ENCODE data around the gene KRTAP10-4.
"Not testable (repeated sequence)": the region's sequence is repeated elsewhere in the genome, so short reads cannot be mapped to it uniquely, and the experiment has no call there.

KRTAP10-4 gene

DNA sequence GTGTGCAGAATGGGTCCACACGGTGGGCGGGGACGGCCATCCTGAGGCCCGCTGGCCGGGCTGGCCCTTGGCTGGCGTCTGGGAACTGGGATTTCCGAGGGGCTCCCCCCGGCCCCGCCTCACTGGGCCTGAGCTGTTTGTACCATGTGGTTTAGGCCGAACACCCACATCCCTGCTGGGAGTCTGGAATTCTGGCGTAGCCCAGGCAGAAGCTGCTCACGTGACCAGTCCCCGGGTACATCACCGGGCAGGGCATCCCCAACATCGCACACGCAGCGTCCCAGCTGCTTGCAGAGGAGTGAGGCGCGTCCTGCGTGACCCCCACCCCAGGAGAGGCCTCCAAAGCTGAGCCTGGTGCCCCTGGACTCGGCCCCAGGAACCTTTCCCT, 28.9 kb downstream of the KRTAP10-4 start:
- Histone ChIP-seq H3K4me3 (ENCODE audit: low read length) (no peak overlapping the region), H3K27ac (ENCODE audit: low read depth, low read length) (no peak overlapping the region), H3K9ac (ENCODE audit: low read length) (no peak overlapping the region), H3K4me1 (ENCODE audit: control insufficient read depth, insufficient read depth, low read length) (no peaks in the 10 kb centered on the region), H3K36me3 (ENCODE audit: control insufficient read depth, insufficient read depth, low read length) (no peaks in the 10 kb centered on the region), H3K27me3 (ENCODE audit: control insufficient read depth, insufficient read depth, low read length) (peaks cover 2% of the 10 kb centered on the region)

DNA sequence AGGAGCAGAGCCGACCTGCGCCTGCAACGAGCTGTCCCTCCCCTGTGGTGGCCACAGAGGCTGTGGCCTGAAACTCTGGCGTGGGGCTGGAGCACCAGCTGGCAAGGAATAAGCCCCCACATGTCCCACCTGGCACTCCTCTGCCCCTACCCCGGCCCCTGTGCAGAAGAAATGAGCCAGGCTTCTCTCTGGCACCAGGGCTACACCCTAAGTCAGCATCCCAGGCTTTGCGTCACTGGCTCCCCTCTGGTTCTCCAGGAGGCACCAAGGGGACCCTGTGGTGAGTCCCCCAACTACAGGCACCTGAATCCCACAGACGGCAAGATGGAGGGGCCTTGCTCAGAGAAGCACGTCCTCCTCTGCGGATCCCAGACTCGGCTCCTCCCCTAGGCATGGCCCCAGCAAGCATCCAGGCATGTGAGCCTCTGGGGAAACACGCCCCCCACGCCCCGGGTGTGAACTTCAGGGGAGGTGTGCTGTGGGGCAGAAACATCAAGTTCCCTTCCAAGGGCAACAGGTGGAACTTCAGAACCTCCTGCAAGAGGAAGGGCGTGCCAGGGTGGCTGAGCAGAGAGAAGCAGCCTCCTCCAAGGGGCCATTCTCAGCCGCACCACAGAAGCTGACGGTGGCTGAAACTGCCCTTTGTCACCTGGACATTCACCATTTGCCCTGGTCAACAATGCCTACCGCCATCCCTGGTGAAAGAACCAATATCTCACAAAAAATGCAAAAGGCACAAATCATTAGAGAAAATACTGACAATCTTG, 29.8 kb downstream of the KRTAP10-4 start:
- Histone ChIP-seq H3K36me3 (ENCODE audit: control insufficient read depth, insufficient read depth, low read length) (no peaks in the 10 kb centered on the region), H3K27me3 (ENCODE audit: control insufficient read depth, insufficient read depth, low read length) (peaks cover 2% of the 10 kb centered on the region)

DNA sequence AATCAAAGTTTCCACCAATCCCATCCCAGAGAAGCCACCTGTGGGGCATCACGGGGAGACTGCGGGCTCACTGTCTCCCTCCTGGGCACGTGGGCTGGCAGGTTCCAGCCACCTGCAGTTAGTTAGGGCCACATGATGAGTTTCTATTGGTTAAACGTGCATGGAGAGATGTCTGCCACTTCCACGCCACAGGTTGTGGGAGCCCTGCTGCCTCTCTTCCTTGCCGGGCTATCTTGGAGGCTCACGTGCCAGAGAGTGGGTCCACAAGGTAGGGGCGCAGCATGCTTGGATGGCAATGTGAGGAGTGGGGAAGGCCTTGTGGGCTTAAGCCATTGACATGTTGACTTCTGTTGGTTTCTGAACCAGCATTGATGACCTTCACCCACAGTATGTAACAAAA, 30.4 kb downstream of the KRTAP10-4 start:
- Histone ChIP-seq H3K27me3 (ENCODE audit: control insufficient read depth, insufficient read depth, low read length) (peaks cover 2% of the 10 kb centered on the region), H3K36me3 (ENCODE audit: control insufficient read depth, insufficient read depth, low read length) (no peaks in the 10 kb centered on the region)

More for the DNA sequence above, 29.8 kb downstream of the KRTAP10-4 start:
- no peak overlapping the region for H3K4me3 ChIP-seq (ENCODE audit: low read length)
- no peak overlapping the region for H3K27ac ChIP-seq (ENCODE audit: low read depth, low read length)
- no peaks in the 10 kb centered on the region for H3K4me1 ChIP-seq (ENCODE audit: control insufficient read depth, insufficient read depth, low read length)
- no peak overlapping the region for H3K9ac ChIP-seq (ENCODE audit: low read length)

DNA sequence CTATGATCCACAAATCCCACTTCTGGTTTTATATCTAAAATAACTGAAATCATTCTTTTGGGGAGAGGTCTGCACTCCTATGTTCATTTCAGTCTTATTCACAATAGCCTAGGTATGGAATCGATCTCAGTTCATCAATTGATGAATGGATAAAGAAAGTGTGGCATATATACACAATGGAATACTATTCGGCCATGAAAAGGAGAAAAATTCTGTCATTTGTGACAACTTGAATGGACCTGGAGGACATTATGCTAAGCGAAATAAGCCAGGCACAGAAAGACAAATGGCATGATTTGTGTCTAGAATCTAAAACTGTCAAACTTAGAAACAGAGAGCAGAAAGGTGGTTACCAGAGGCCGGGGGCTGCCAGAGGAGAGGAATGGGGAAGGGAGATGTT, 33.0 kb downstream of the KRTAP10-4 start:
- no peaks in the 10 kb centered on the region for H3K27me3 ChIP-seq (ENCODE audit: control insufficient read depth, insufficient read depth, low read length)

More for the DNA sequence above, 30.4 kb downstream of the KRTAP10-4 start:
- Histone ChIP-seq H3K4me3 (ENCODE audit: low read length) (no peak overlapping the region), H3K27ac (ENCODE audit: low read depth, low read length) (no peak overlapping the region), H3K9ac (ENCODE audit: low read length) (no peak overlapping the region), H3K4me1 (ENCODE audit: control insufficient read depth, insufficient read depth, low read length) (no peaks in the 10 kb centered on the region)

DNA sequence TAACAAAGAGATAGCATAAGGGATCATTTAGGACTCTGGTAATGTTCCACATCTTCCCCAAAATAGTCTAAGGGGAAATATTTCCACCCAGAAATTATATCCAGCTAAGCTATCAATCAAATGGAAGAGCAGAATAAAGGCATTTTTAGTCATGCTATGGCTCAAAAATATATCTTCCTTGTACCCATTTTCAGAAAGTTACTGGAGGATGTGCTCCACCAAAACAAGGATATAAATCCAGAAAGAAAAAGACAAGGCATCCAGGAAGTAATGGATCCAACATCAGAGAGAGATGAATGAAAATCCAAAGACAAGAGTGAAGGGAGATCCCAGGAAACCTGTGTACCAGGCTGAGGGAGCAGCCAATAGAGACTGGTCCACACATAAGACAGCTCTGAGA, 35.7 kb downstream of the KRTAP10-4 start:
- Histone ChIP-seq H3K27ac (ENCODE audit: low read depth, low read length) (no peak overlapping the region), H3K4me3 (ENCODE audit: low read length) (no peak overlapping the region), H3K4me1 (ENCODE audit: control insufficient read depth, insufficient read depth, low read length) (no peaks in the 10 kb centered on the region), H3K9ac (ENCODE audit: low read length) (no peak overlapping the region), H3K27me3 (ENCODE audit: control insufficient read depth, insufficient read depth, low read length) (no peaks in the 10 kb centered on the region), H3K36me3 (ENCODE audit: control insufficient read depth, insufficient read depth, low read length) (no peaks in the 10 kb centered on the region)

More for the DNA sequence above, 33.0 kb downstream of the KRTAP10-4 start:
- Histone ChIP-seq H3K9ac (ENCODE audit: low read length) (no peak overlapping the region), H3K27ac (ENCODE audit: low read depth, low read length) (no peak overlapping the region), H3K4me1 (ENCODE audit: control insufficient read depth, insufficient read depth, low read length) (no peaks in the 10 kb centered on the region), H3K36me3 (ENCODE audit: control insufficient read depth, insufficient read depth, low read length) (no peaks in the 10 kb centered on the region), H3K4me3 (ENCODE audit: low read length) (no peak overlapping the region)

DNA sequence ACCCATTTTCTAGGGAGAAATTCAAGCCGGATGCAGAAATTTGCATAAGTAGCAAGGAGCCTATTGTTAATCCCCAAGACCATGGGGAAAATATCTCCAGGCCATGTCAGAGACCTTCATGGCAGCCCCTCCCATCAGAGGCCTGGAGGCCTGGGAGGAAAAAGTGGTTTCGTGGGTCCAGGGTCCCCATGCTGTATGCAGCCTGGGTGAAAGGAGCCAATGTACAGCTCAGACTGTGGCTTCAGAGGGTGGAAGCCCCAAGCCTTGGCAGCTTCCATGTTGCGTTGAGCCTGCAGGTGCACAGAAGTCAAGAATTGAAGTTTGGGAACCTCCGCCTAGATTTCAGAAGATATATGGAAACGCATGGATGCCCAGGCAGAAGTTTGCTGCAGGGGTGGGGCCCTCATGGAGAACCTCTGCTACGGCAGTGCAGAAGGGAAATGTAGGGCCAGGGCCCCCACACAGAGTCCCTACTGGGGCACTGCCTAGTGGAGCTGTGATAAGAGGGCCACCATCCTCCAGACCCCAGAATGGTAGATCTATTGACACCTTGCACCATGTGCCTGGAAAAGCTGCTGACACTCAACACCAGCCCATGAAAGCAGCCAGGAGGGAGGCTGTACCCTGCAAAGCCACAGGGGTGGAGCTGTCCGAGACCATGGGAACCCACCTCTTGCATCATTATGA, 36.8 kb downstream of the KRTAP10-4 start:
- H3K9ac ChIP-seq (ENCODE audit: low read length); H3K27ac ChIP-seq (ENCODE audit: low read depth, low read length); H3K27me3 ChIP-seq (ENCODE audit: control insufficient read depth, insufficient read depth, low read length); H3K4me1 ChIP-seq (ENCODE audit: control insufficient read depth, insufficient read depth, low read length); H3K4me3 ChIP-seq (ENCODE audit: low read length); H3K36me3 ChIP-seq (ENCODE audit: control insufficient read depth, insufficient read depth, low read length): not testable (repeated sequence)

DNA sequence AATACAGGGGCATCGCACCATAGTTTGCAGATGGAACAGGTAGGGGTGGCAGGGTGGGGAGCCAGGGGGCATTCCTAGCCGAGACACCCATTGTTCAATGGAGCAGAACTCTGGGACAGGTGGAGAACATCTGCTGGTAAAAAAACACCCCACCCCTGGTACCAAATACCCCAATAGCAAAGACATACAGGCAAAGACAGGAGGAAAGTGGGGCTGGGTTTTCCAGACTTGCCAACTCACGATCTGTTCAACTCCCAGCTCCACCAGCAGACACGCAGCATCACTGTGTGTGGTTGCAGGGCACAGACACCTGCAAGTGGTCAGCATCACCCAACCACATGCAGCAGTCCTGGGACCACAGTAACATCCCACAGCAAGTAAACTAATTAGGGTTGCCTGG, 38.0 kb downstream of the KRTAP10-4 start:
- no peaks in the 10 kb centered on the region for H3K27me3 ChIP-seq (ENCODE audit: control insufficient read depth, insufficient read depth, low read length)
- no peak overlapping the region for H3K9ac ChIP-seq (ENCODE audit: low read length)
- no peaks in the 10 kb centered on the region for H3K36me3 ChIP-seq (ENCODE audit: control insufficient read depth, insufficient read depth, low read length)
- no peaks in the 10 kb centered on the region for H3K4me1 ChIP-seq (ENCODE audit: control insufficient read depth, insufficient read depth, low read length)
- H3K27ac ChIP-seq (ENCODE audit: low read depth, low read length): no peak overlapping the region
- no peak overlapping the region for H3K4me3 ChIP-seq (ENCODE audit: low read length)

DNA sequence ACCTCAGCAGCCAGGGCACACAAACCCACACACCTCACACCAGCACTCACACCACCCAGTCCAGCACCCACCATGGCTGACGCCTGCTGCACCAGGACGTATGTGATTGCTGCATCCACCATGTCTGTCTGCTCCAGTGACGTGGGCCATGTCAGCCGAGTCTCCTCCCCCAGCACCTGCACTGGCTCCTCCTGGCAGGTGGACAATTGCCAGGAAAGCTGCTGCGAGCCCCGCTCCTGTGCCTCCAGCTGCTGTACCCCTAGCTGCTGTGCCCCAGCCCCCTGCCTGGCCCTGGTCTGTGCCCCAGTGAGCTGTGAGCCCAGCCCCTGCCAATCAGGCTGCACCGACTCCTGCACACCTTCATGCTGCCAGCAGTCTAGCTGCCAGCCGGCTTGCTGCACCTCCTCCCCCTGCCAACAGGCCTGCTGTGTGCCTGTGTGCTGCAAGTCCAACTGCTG, 38.5 kb downstream of the KRTAP10-4 start, which contains the start of gene KRTAP10-8:
Gene KRTAP10-8, plus strand, starts transcription at position 51 of the 458 bp plus-strand sequence. Its CDS starts 22 bp downstream, at position 73.
- no peak within 1 kb of the TSS for H3K4me3 ChIP-seq (ENCODE audit: low read length)
- H3K4me1 ChIP-seq (ENCODE audit: control insufficient read depth, insufficient read depth, low read length): no peaks in the 10 kb centered on the region
- H3K36me3 ChIP-seq (ENCODE audit: control insufficient read depth, insufficient read depth, low read length): no peaks in the 10 kb centered on the region
- no peaks in the 10 kb centered on the region for H3K27me3 ChIP-seq (ENCODE audit: control insufficient read depth, insufficient read depth, low read length)
- no peak within 1 kb of the TSS for H3K9ac ChIP-seq (ENCODE audit: low read length)
- H3K27ac ChIP-seq (ENCODE audit: low read depth, low read length): no peak within 1 kb of the TSS

DNA sequence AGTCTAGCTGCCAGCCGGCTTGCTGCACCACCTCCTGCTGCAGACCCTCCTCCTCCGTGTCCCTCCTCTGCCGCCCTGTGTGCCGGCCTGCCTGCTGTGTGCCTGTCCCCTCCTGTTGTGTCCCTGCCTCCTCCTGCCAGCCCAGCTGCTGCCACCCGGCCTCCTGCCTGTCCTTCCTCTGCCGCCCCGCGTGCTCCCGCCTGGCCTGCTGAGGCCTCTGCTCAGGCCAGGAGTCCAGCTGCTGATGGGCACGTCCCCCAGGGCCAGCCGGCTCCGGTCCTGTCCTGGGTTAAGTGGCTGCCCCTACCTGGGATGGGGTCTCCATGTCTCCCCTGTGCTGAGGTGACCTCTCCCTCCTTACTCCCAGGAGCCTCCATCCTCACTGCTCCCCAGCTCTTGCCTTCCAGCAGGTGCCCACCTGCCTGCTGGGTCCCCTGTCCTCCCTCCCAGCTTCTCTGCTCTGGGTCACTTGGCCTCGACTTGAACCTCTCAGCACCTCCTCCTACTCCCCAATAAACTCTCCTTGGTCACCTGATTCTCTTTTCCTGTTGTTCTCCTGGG, 39.2 kb downstream of the KRTAP10-4 start:
- H3K27me3 ChIP-seq (ENCODE audit: control insufficient read depth, insufficient read depth, low read length): no peaks in the 10 kb centered on the region
- no peak overlapping the region for H3K27ac ChIP-seq (ENCODE audit: low read depth, low read length)
- no peak overlapping the region for H3K9ac ChIP-seq (ENCODE audit: low read length)
- H3K4me1 ChIP-seq (ENCODE audit: control insufficient read depth, insufficient read depth, low read length): no peaks in the 10 kb centered on the region
- H3K4me3 ChIP-seq (ENCODE audit: low read length): no peak overlapping the region
- no peaks in the 10 kb centered on the region for H3K36me3 ChIP-seq (ENCODE audit: control insufficient read depth, insufficient read depth, low read length)

DNA sequence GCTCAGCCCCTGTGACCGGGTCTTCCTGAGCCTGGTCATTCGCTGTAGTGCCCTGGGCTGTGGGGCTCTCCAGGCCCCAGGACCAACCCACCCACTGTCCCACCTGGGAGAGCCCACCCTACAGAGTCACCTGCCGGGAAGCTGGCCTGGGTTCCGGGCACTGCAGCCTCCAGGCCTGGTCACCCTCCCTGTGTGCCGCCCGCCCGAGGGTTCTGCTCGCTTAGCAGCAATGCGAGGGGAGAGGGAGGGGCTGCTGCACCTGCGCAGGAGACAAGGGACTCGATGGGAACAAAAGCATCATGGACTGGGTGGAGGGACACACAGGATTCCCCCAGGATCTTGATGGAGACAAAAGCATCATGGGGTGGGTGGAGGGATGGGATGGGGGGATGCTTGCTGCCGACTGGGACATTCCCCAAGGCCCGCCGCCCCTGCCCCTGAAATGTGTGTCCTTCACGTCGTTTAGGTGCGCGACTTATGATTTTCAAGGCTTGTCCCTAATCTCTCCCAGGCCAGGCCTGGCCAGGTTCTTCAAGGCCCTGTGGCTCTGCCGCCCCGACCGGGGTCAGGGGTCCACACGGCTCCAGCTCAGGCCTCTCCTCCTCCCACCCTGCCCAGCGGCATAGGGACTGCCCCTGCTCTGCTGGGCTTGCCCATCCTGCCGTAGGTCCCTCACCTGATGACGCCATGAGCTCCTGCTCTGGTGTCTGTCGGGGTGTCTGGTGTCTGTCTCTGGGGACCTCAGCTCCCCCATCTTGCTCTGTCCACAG, 40.0 kb downstream of the KRTAP10-4 start:
- no peak overlapping the region for H3K4me3 ChIP-seq (ENCODE audit: low read length)

DNA sequence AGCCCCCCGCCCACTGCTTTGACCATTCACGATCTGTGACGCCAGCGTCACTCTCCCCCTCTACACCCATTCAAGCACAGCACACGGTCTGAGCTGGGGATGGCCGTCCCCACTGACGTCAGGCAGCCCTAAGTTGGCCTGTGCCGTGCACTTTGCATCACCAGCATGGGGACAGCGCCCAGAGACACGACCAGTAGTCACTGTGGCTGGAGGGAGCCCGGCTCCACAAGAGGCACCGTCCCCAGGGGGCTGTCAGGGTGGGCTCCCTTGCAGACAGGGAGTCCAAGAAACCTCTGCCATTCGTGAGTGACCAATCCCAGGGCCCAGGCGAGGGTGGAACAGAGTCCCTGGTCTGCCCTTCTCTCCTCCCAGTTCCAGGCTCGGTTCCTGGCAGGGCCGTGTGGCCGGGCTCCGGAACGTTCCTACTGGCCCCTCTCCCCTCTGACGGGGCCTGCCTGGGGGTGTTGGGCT, 40.7 kb downstream of the KRTAP10-4 start:
- Histone ChIP-seq H3K9ac (ENCODE audit: low read length) (no peak overlapping the region), H3K27me3 (ENCODE audit: control insufficient read depth, insufficient read depth, low read length) (no peaks in the 10 kb centered on the region), H3K27ac (ENCODE audit: low read depth, low read length) (no peak overlapping the region), H3K36me3 (ENCODE audit: control insufficient read depth, insufficient read depth, low read length) (no peaks in the 10 kb centered on the region), H3K4me3 (ENCODE audit: low read length) (no peak overlapping the region), H3K4me1 (ENCODE audit: control insufficient read depth, insufficient read depth, low read length) (no peaks in the 10 kb centered on the region)

More for the DNA sequence above, 40.0 kb downstream of the KRTAP10-4 start:
- Histone ChIP-seq H3K36me3 (ENCODE audit: control insufficient read depth, insufficient read depth, low read length) (no peaks in the 10 kb centered on the region), H3K27me3 (ENCODE audit: control insufficient read depth, insufficient read depth, low read length) (no peaks in the 10 kb centered on the region), H3K9ac (ENCODE audit: low read length) (no peak overlapping the region), H3K27ac (ENCODE audit: low read depth, low read length) (no peak overlapping the region), H3K4me1 (ENCODE audit: control insufficient read depth, insufficient read depth, low read length) (no peaks in the 10 kb centered on the region)

DNA sequence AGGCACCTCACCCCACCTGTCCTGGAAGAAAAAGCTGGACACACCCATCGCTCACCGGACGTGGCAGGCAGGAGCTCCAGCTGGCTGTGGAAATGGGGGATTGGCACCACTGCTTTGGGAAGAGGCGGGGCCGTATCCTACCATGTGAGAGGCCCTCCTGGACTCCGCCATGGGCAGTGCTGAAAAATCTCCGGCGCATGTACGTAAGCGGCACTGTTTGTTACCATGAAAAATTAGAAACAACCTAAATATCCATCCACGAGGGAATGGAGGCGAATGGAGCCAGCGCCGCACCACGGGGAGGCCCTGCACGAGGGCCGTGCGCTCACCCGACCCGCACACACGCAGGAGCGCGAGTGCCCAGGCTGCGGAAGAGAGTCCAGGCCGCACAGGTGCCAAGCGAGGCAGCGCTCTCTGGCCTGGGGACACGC, 41.4 kb downstream of the KRTAP10-4 start:
- no peak overlapping the region for H3K9ac ChIP-seq (ENCODE audit: low read length)
- no peaks in the 10 kb centered on the region for H3K27me3 ChIP-seq (ENCODE audit: control insufficient read depth, insufficient read depth, low read length)
- H3K36me3 ChIP-seq (ENCODE audit: control insufficient read depth, insufficient read depth, low read length): no peaks in the 10 kb centered on the region
- H3K4me1 ChIP-seq (ENCODE audit: control insufficient read depth, insufficient read depth, low read length): no peaks in the 10 kb centered on the region
- H3K27ac ChIP-seq (ENCODE audit: low read depth, low read length): no peak overlapping the region
- H3K4me3 ChIP-seq (ENCODE audit: low read length): no peak overlapping the region

Measured in rectal smooth muscle tissue (tissue), 1 donor.